HG03139 (cell line): ENCODE results near the gene CHST15.

ENCODE experiments used
- ATAC-seq: cut with Tn5 transposase; IDR thresholded peaks from one replicate; pipeline ENCODE4 v1.9.1; 2021; ENCODE audit not compliant: unreplicated experiment

The CHST15 gene

DNA sequence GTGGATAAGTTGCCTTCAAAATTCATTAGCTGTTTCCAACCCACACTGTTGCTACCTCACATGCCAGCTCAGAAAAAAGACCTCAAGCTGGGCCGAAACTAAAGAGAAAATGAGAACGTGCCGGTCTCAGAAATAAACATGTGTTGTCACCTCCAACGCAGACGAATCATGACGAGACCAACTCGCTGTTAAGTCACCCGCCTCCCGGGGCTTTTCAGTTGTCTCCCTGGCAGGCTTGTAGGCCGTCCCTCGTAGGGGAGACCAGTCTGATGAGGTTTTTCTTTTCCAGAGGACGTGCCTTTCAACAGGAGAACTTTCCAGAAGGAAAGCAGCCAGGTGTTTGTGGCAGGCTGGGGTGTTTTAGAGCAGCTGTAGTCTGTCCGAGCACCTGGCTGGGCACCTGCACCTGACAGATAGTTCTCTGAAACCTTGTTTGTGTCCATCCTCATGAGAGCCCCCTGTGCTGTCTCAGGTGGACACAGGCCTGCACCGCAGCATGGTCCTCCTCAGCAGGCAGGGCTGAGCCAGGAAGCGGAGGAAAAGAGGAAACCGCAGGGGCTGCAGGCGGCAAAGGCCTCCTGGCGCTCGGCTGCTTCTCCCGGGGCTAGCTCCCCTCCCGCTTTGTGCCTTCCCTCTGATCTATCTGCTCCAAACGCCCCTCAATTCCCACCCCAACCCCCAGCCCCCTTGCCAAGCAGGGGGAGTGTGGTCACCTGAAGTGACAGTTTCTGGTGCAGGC is 78.8 kb downstream of the CHST15 start:
- ATAC-seq, result no peak

DNA sequence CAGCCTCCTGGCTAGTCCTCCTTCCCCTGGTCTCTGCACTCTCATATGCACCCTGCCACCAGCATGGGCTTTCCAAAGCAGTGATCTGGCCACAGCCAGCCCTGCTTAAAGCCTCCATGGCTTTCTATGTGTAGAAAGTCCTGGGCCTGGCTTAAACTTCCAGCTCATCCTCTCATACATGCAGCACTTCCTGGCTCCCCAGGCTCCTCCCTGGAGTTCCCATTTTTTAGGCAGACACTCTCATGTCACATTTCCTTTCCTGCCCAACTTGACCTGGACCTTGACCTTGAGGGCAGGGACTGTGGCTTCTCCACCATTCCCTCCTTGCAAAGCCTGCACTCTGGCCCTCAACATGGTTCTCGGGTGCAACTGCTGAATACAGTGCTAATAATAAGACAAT is 79.5 kb downstream of the CHST15 start:
- no peak for ATAC-seq

DNA sequence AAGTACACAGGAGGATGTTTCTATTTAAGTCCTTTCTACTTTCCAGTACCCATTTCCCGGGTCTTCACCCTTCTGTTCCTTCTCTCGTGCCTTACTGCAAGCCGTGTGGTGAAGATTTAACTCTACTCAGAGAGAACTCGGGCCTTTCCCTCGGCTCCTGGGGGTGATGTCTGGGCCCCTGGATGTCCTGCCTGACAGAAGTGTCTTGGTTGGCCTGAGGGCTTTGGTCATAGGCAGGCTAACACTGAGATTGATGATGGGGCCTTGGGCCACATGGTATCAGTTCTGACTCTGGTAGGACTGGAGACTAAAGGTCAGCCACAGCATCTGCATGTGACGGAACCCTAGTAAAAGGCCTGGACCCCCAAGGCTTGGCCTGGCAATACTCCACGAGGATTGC is 80.4 kb downstream of the CHST15 start:
- no peak for ATAC-seq

DNA sequence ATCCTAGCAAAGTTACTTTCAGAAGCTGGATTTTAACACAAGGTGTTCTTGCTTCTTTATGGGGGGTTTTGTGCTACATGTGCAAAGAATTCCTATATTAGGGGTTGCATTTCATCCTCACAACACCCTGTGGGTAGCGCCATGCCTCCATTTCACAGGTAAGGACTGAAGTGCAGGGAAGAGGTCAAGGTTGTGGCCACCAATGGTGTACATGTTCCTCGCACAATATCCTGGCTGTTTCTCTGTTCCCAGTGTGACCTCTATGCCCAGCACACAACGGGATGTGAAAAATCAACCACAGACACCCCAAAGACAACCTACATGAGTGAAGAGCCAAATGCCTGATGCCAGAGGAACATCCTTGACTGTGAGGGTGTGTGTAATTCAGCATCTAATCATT is 80.8 kb downstream of the CHST15 start:
- ATAC-seq, result no peak

DNA sequence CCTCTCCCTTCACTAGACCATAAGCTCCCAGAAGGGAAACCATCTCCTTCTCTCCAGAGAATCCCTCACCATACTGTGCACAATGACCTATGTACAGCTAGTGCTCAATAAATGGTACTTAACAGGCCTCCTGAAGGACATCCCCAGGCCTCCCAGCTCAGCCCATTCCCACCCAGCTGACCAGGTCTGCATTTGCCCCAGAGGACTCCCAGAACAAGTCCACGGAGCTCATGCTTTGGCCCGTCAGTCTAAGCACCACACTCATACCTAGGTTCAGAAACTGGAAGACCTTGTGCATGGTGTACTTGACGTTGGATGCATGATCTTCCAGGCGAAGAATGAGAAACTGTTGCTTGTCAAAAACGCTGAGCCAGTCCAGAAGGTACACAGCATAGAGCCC is 81.3 kb downstream of the CHST15 start:
- no peak for ATAC-seq

DNA sequence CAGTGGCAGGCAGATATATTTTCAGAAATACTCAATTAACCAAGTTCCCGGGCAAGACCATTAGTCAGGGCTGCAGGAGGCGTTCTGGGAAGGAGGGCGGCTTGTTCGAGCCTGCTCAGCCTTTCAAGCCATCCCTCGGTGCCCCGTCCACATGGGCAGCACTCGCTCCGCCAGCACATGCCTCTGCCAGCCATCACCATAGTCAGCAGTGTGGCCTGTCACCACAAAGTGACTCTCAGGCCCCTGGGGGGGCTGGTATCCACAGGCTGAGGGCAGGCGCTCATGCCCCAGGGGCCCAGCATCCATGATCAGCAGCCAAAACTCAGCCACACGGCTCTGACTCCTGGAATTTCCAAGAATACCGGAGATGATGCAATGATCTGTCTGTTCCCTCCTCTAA is 81.9 kb downstream of the CHST15 start:
- no peak for ATAC-seq

DNA sequence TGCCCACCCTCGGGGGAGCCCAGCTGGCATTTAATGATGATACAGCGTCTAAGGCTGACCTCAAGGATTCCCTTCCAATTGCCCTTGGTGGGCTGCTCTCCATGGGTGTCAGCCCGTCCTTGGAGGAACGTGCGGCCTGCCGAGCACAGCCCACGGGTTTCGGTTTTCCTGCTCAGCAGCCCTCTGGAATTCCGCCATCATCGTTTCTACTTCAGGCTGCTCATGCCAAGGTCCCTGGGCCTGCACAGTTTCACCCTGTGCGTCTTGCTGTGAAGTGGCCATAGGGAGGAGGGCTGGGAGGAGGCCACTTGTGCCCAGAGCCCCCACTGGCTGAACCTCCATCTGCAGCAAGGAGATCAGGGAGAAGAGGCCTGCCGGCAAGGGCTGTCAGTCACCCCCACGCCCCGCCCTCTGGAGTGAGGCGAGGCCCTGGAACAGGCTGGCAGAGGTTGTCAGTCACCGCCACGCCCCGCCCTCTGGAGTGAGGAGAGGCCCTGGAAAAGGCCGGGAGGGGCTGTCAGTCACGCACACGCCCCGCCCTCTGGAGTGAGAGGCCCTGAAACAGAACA is 82.8 kb downstream of the CHST15 start:
- ATAC-seq, result no peak

DNA sequence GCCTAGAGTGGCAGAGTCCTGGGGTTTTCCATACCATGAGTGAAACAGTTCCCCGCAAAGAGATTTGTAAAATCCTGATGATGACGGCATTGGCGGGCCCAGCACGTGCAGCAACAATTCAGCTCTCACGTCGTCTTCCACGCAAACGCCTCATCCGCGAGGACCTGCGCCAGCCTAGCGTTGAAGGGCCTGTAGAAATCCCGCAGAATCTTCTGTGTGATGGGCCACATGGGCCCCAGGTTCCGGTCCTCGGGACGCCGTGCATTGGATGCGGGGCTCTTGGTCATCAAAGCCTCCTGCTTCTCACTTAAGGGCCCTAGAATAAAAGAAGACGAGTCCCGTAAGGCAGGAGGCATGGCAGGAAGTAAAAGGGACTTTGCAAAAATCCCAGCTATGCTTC is 83.4 kb downstream of the CHST15 start:
- no peak for ATAC-seq

DNA sequence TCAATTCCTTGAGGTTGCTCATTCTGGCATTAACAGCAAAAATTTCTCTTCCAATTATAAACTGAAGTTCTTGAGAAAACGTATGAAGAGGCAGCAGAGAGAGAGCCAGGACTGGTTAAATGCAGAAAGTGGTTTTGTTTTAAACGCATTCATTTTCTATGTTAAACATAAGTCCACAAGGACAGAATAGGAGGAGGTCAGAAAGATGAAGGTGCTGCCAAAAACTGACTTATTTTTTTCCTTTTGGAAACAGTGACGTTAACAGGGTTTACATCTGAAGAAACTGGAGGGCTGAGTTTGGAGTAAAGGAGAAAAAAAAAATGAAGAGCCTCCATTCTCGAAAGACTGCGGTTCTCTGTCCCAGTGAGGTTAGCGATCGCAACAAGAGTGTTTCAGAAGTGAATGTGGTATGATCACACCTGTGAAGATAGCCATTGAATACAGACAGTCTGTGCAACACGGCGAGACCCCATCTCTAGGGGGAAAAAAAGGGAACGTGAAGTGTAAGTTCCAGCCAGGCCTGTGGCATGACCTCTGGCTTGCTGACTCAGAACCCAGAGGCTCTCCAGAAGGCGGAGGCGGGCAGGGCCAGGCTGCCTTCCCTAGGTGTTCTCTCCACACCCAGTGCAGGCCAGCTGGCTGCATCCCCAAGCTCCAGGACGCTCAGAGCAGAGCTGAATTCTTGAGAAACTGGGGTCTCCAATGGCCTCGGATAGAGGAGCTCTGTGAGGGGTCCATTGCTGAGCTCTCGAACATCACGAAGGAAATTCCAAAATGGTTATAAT is 84.0 kb downstream of the CHST15 start:
- no peak for ATAC-seq

DNA sequence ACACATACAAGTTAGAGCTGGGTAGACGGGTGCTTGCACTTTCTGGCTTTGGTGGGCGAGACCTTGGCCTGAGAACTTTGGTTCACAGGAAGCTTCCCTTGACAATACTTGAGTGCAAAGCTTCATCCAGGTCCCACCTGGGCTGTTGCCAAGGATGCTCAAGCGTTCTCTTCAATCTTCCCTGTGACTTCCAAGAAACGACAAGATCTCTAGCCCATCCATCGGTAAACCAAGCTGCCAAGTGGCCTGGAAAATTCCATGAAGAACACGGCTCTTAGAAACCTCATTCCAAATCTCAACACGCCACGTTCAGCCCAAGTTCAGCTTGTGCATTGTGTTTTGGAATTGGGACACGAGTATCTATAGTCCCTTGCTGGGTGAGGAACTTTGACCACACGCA is 84.7 kb downstream of the CHST15 start:
- no peak for ATAC-seq

DNA sequence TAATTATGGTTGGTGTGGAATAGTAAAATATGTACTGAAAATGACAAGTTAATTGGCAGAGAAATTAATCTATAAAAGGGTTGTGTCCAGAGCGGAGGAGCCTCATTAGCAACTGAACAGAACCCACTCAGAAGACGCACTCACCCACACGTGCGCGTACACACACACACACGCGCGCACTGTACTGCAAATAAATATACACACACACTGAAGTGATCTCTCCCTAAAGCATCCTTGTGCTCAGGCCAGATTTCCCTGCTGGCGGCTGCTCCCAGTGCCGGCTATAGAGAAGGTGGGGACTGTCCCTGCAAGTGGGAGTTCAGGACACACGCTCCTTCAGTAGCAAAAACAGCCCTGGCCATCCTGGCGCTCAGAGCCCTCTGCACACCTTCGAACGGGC is 85.2 kb downstream of the CHST15 start:
- ATAC-seq, result no peak

DNA sequence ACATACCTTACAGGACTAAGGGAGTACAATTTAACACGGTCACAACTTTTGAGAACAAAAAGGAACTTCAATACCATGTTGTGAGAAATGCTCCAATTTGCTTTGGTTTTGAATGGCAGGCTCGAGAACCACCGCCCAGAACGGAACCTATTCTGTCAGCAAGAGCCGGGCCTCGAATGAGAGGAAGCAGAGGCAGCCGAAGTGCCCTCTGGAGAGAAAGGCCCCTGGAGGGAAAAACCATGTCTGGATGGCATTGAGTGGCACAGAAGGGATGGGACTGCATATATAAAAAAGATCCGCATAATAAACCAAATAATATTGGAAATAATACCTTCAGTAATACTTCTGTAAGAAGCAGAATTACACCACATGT is 85.6 kb downstream of the CHST15 start:
- ATAC-seq, result no peak

DNA sequence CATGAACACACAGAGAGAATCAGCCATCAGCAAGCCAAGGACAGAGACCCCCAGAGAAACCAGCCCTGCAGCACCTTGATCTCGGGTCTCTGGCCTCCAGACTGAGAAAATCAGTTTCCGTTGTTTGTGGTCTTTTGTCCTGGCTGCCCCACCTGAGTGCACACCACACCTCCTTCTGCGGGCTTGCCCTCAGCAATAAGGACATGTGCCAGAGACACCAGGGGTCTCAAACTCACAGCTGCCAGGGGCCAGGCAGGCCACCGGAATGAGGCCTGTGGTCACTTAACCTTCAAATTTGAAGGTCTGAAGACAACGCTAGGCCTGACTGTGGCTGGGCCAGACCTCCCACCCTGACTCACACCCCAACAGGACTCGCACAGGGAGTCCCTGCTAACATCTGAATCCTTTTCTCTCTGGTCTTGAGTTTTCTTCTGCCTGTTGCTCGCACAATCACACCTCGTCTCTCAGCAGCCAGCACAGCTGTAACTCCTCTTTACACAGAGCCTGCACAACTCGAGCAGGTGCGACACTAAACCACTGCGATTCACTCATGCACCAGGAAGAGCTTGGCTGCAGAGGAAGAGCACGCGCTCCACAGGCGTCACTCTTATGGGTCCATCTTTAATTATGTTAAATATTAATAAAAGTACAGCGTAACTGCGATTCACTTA is 86.2 kb downstream of the CHST15 start:
- ATAC-seq, result no peak

DNA sequence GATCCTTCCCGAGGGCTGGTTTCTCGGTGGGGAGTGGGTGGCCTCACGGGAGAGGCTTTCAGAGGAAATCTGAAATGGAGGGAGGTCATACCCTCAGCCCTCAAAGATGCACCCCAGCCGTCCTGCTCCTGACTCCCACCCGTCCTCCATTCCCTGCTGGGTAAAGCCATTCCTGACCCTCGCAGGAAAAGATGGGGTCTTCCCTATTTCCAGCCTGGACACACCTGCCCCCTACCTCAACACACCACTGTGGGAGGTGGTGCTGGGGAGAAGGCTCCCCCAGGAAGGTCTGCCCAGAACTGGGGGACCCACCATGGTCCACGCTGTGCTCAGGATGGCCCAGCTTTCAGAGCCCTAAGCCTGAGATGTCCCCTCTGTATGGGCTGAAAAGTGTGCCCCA is 86.9 kb downstream of the CHST15 start:
- ATAC-seq, result no peak

DNA sequence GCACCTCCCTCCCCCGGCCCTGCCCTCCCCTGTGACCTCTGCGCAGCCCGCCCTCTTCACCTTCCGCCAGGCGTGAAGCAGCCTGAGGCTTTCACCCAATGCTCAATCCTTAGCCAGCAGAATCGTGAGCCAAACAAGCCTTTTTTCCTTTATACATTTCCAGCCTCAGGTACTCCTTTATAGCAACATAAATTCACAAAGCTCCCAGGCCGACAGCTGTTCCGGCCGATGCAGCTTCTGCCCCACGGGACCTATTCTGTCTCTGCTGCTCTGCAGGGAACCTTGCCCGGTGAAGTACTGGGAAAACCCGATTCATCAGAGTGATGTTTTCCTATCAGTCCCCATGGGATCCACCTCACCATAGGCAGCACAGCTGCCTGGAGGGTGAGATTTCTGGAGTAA is 87.4 kb downstream of the CHST15 start:
- no peak for ATAC-seq

DNA sequence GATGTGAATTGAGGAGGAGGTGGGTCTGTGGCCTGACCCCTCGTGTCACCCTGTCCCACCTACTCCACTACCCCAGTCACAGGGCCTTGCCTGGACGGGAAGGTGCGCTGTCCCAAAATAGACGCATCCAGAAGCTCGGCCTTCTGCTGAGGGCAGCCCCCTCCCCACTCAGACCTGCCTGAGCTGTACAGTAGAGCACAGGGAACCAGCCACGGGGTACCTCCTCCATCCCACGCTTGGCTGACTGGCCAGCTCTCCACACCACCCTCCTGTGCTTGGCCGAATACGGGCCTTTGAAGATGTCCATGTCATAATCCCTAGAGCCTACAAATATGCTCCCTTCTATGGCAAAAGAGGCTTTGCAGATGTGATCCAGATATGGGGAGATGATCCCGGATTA is 88.3 kb downstream of the CHST15 start:
- ATAC-seq, result no peak

DNA sequence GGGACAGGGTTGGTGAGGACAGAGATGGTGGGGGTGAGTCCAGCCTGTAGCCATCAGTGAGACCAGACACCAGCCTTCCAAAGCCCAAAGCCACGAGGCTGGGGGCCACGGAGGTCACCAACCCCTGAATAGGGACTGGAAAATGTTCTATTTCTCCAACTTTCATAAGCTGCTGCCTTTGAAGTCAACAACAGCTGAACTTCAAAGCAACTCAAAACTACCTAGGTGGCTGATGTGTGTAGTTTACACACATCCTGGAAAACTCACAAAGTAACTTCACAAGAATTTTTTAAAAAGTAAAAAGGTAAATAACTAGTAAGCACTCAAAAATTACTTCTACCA is 88.8 kb downstream of the CHST15 start:
- no peak for ATAC-seq

DNA sequence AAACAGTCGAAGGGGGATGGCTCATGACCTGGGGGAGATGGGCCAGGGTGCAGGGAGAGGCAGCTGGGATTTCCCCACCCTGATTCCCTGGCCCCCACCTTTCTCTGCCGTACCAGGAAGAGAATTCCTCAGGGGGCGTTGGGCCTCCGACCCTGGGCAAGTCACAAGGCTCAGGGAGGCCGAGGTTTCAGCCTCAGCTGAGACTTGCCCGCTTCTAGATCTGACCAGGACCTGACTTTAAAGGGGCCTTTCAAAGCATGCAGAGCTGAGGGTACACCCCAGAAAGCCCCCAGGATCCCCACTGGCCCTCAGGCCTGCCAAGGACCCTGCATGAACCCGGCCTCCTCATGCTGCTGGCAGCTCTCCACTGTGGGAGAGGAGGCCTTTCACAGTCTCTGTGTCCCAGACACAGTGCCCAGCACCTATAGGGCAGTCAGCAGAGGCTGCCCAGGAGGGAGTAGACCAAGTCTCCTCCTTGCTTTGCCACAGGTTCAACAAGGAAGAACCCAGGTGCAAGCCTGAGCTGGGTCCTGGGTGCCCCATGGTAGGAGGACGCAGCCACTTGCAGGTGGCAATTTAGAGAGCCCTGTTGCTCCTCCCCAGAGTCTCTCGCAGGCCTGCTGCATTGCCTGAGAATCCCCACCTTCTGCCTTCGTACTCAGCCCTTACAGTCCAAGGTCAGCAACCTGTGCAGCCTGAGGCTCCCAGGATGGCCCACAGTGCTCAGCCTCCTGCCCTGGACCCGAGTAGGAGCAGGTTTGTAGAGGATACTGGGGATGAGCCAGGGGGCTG is 89.3 kb downstream of the CHST15 start:
- ATAC-seq, result no peak

DNA sequence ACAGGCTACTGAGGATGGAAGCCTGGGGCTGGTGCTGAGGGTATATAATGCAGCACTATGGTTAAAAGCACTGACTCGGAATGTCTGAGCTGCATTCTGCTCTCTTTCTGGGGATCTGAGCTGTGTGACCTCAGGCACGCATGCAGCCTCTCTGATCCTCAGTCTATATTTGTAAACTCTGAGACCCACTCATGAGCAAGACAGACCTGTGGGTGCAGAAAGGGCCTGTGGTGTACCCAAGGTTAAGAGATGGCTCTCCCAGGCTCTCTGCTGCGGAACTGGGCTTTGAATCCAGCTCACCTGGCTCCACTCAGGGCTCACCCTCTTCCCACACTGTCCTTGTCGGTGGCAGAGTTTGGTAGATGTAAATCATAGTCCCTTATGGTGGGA is 89.9 kb downstream of the CHST15 start:
- no peak for ATAC-seq

DNA sequence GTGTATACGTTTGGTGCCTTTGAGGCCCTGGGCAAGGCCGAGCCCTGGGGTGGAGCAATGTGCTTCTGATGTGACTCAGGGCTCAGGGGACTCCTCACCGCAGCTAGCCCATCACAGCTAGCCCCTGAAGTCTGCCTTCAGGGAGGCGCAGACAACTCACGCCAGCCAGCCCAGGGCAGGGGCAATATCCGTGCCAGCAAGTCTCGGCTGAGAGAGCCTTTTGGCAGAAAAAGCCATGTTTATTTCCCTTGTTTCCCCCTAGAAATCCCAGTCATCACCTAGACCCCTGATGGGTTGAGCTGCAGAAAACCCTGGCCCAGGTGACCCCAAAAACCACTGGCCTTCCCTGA is 90.4 kb downstream of the CHST15 start:
- ATAC-seq, result no peak

DNA sequence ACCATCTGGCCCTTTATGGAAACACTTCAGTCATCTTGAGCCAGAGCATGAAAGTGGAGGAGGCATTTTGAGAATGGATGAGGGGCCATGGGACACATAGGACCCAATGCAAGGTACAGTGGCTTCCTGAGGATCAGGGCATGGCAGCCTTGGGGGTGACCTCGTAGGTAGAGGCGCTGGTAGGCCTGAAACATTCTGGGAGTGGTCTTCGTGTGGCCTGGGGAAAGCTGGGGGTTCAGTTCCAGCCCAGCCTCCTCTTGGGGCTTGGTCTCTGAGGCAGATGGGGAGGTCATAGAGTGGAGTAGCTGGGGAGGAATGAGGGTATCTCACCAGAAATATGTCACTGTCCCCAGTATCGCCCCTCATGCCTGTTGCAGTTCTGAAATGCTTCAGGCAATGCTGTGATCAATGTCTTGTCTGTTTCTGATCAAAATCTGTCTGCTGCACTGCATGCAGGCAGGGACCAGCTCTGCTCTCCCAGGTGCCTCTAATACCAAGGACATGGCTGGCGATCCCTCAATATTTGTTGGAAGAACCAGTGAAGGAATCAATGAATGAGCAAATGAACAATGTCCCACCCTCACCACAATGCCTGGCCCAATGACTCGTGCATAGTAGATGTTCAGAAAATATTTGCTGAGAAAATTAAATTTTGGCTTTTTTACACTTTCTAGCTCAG is 90.9 kb downstream of the CHST15 start:
- no peak for ATAC-seq
